ENCODE measurements around the gene ORM1.

The ORM1 gene

GRCh38 chr9:114369216-114370130 is 46.6 kb downstream of the ORM1 start:
- no peak for DNase-seq

DNA sequence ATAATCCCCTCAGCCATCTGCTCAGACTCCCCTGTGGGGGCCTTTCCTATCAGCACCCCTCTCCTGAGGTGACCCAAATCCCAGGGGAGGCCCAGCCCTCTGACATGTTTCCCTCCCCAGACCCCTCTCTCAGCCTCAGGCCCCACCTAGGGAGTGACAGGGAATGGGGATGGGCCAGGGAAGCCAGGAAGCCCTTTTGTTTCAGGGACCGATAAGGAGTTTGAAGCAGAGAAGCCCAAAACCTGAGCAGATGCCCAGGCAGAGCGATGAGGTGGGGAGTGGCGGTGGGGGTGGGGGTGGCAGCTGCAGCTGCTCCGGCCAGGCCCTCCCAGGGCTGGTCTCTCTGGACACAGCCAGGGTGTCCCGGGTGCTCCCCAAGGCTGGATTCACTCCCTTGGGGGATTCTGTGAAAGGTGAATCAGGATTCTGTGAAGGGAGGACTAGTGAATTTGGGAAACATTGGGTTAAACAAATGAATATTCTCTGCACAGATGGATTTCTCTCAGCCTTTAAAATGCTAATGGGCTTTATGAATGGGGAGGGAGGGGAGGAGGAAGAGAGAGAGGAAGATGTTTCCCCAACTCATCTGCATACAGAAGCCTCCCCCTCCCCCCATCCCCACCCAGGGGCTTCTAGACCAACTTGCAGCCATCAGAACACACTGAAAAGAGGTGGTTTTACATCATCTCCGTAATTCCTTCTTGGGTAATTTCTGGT is 47.5 kb downstream of the ORM1 start:
- no peak for DNase-seq

- no peak for DNase-seq
Measured at GRCh38 chr9:114370968-114371320, 48.0 kb downstream of the ORM1 start.

DNA sequence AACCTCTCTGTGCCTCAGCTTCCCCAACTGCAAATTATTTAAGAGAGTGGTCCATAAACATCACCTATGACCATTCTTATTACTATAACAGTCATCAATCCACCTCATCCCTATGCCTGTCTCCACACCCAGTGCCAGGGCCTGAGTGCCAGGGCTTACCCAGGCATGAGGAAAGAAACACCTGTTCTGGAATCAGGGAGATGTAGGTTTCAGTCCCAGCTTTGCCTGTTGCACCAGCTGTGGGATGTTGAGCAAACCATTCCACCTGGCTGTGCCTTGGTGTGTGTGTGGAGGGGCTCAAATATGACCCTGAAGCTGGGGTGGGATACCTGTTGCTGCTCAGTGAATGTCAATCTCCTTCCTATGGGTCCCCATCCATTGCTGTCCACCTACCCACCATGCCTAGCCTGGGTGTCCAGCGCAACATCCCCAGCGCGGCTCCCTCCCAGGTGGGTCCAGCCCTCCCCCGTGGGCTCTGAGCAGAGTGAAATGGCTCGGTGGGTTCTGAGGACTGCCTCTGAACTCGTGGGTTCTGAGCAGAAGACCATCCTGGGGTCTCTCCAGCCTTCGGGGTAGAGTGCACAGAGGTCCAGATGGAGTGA is 48.5 kb downstream of the ORM1 start:
- no peak for DNase-seq

- DNase-seq: no peak
Measured at GRCh38 chr9:114371973-114372917, 49.3 kb downstream of the ORM1 start.

DNA sequence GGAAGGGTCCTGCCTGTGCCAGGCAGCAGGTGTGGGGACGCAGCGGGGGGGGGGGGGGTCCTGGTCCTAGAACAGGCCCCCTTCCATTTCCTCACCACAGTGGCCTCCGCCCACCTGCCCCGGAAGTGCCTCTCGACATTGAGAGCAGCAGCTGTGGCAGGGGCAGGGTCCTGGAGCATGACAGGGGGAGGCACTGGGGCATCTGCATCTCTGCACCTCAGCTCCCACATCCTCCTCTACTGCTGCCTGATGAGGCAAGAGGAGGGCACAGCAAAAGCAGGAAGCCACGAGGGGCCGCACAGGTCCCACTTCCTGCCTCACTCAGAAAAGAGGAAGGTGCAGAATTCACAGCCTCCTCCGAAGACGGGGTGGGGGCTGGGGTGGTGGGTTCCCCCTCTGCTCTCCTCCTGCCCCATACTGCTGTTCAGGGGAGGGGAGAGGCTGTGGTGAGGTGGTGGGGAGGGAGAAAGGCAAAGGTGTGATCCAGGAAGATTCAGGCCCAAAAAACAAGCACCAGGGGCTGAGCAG is 50.1 kb downstream of the ORM1 start:
- DNase-seq: no peak

DNA sequence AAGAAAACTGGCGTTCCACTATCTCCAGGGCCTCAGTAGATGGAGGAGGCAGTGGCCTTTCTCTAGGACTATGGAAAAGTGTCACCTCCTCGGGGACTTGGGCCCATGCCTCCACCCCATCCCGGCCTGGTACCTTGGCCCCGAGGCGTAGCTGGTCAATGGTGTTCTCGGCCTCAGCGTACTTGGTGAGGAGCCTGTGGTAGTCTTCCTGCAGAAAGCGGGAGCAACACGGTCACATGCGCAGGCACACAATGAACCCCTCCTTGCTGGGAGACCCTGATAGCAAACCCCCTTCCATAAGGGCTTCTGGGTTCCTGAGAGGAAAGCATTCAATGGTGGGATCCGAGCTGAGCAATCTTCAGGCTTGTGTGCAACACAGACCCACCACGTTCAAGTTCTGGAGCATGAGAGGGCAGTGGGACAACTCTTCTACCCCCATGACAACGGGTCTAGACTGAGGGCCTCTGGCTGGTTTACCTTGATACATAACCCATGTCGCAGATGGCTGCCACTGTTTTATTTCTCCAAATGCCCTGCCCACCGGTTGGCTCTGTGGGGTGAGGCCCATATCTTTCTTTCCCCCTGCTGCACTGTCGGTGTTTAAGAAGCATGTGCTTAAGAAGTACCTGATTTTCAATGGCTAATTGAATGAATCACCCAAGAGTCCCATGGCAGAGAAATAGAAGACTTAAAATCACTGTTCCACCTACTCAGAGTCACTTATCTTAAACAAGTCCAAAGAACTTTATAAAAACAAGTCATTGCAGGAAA is 51.2 kb downstream of the ORM1 start:
- no peak for DNase-seq

GRCh38 chr9:114374936-114375335 is 52.0 kb downstream of the ORM1 start:
- DNase-seq: no peak

GRCh38 chr9:114375386-114376175 is 52.7 kb downstream of the ORM1 start:
- DNase-seq: no peak
